ENCODE measurements around the gene ATP8B2. TPM values are rescaled to one million over a fixed set of nuclear protein-coding genes. Genes with fewer than 3 reads are reported as not detected.

ATP8B2 gene, protein sequence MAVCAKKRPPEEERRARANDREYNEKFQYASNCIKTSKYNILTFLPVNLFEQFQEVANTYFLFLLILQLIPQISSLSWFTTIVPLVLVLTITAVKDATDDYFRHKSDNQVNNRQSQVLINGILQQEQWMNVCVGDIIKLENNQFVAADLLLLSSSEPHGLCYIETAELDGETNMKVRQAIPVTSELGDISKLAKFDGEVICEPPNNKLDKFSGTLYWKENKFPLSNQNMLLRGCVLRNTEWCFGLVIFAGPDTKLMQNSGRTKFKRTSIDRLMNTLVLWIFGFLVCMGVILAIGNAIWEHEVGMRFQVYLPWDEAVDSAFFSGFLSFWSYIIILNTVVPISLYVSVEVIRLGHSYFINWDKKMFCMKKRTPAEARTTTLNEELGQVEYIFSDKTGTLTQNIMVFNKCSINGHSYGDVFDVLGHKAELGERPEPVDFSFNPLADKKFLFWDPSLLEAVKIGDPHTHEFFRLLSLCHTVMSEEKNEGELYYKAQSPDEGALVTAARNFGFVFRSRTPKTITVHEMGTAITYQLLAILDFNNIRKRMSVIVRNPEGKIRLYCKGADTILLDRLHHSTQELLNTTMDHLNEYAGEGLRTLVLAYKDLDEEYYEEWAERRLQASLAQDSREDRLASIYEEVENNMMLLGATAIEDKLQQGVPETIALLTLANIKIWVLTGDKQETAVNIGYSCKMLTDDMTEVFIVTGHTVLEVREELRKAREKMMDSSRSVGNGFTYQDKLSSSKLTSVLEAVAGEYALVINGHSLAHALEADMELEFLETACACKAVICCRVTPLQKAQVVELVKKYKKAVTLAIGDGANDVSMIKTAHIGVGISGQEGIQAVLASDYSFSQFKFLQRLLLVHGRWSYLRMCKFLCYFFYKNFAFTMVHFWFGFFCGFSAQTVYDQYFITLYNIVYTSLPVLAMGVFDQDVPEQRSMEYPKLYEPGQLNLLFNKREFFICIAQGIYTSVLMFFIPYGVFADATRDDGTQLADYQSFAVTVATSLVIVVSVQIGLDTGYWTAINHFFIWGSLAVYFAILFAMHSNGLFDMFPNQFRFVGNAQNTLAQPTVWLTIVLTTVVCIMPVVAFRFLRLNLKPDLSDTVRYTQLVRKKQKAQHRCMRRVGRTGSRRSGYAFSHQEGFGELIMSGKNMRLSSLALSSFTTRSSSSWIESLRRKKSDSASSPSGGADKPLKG
- total RNA-seq, result 283 and 305 TPM in 2 replicates

DNA sequence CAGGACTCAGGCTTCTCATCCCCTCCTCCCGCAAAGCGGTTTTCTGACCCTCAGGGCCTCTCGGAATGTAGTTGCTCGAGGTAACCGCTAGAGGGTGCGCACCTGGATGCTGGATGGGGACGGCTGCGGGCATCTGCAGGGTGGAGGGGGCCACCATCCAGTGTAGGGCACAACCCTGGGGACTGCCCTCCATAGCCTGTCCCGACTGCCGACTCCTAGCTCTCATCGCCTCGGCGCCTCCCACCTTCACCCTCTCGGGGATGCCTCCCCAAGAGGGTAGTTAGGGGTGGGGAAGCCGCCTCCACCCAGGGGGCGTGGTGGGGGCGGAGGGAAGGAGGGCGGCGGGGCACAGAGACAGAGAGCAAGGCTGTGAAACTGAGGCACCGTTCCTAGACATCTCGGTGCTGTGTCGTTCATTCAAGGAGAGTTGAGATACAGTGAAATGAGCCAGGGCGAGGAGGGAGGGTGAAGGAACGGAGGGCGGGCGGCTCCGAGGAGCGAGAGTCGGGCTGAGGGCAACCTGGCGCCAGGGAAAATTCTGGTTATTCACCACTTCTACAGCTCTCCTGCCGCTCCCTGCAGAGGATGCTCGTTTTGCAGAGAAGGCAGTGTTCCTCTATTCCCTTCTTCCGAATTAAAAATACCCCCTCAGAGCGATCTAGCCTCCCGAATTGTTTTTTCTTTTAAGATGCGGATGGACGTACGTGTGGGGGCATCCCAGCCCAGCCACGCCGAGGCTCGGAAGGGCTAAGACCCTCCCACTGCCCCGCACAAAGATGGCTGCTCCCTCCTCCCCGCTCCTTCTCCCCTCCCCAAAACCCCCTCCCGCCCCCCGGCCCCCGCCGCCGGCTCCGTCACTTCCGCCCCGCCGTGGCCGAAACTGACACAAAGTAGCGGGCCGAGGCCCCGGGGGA is at the start of gene ATP8B2:
Gene ATP8B2 (plus strand): TSS at position 857 of the 914 bp plus-strand sequence. CDS start 2,617 bp downstream, outside the sequence.

DNA sequence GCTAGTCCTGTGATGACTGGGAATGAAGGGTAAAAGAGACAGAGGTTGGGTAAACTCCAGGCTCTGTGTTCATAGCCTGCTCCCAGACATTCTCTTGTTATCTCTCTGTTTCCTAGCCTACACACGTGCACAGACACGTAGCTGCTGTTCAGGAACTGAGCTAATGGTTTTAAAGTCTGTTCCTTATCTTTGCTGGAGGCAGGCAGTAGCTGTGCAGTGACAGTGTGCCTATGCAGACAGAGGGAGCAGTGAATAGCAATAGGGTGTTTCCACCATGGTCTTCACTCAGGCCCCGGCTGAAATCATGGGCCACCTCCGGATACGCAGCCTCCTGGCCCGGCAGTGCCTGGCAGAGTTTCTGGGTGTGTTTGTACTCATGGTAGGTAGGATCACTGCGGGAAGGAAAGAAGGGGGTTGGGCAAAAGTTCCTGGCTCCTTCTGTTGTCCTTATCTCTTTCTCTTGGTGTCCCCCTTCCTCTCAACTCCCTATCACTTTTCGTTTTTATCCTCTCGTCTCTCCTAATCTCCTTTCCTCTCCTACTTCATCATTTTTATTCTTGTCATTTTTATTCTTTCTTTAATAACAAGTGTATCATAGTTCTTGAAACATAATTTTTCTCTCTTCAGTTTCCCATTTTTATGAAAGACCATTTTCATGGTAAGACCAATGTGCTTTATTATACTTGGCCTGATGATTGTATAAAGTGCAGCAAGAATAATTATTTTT is 4.3 kb upstream of the ATP8B2 start, which contains the start of gene AQP10:
Gene AQP10 (plus strand): TSS at position 212 of the 727 bp plus-strand sequence. CDS start 63 bp downstream, at position 275.

Small RNAs within 50 kb of the gene (small RNA-seq; reads per million reads assigned to genes)
- gene RF00273 (not detected), gene RNU6-121P (not detected), gene RNU6-239P (not detected), gene RNU7-57P (not detected)

Other genes starting within 250 kb of the ATP8B2 start
- gene NUP210L, start 170.5 kb upstream of the ATP8B2 start, total RNA-seq, result 0.12 and 0.16 TPM in 2 replicates
- gene TPM3, start 133.4 kb upstream of the ATP8B2 start, total RNA-seq, result 350 and 426 TPM in 2 replicates
- not detected in 2 replicates for gene CFAP141, start 119.2 kb upstream of the ATP8B2 start, total RNA-seq
- gene UBAP2L, start 104.6 kb upstream of the ATP8B2 start, total RNA-seq, result 126 and 137 TPM in 2 replicates
- gene HAX1, start 52.9 kb upstream of the ATP8B2 start, total RNA-seq, result 108 and 112 TPM in 2 replicates
- not detected in 2 replicates for gene AQP10, start 4.4 kb upstream of the ATP8B2 start, total RNA-seq
- gene IL6R, start 79.8 kb downstream of the ATP8B2 start, total RNA-seq, result 25.7 and 29.7 TPM in 2 replicates
- not detected in 2 replicates for gene TDRD10, start 176.7 kb downstream of the ATP8B2 start, total RNA-seq
- 0.12 TPM in 1 of 2 replicates, not detected in the other for gene SHE, start 176.9 kb downstream of the ATP8B2 start, total RNA-seq
- gene UBE2Q1, start 233.1 kb downstream of the ATP8B2 start, total RNA-seq, result 28.4 and 30.0 TPM in 2 replicates
- under 0.01 and 0.16 TPM in 2 replicates for gene CHRNB2, start 242.3 kb downstream of the ATP8B2 start, total RNA-seq

Measured in hair follicle dermal papilla cell (primary cell).